CD4-positive, alpha-beta T cell treated with Interleukin-15 for 1 hour (primary cell): ENCODE measurements around the gene PBX1.
"Not testable (repeated sequence)": the region's sequence is repeated elsewhere in the genome, so short reads cannot be mapped to it uniquely, and the experiment has no call there.

ENCODE experiments used
- DNase-seq: peaks from one replicate; pipeline ENCODE4 v3.0.0-alpha.2; 2020

The PBX1 gene

GRCh38 chr1:164645921-164646320 lies 86.9 kb downstream of the PBX1 start:
- no peak for DNase-seq

GRCh38 chr1:164647211-164647610 lies 88.2 kb downstream of the PBX1 start:
- DNase-seq, result no peak

GRCh38 chr1:164648636-164649035 lies 89.7 kb downstream of the PBX1 start:
- DNase-seq, result no peak

- DNase-seq, result no peak
These were observed 90.2 kb downstream of the PBX1 start for GRCh38 chr1:164649146-164649545.

- DNase-seq, result no peak
These were observed 91.5 kb downstream of the PBX1 start for GRCh38 chr1:164650531-164650930.

GRCh38 chr1:164651351-164651951 lies 92.5 kb downstream of the PBX1 start:
- no peak for DNase-seq

GRCh38 chr1:164652969-164653368 lies 94.0 kb downstream of the PBX1 start:
- DNase-seq, result not testable (repeated sequence)

GRCh38 chr1:164653705-164654104 lies 94.7 kb downstream of the PBX1 start:
- DNase-seq, result no peak

- no peak for DNase-seq
These were observed 95.2 kb downstream of the PBX1 start for GRCh38 chr1:164654200-164654599.

GRCh38 chr1:164658864-164659263 lies 99.9 kb downstream of the PBX1 start:
- DNase-seq, result no peak

GRCh38 chr1:164659621-164660411 lies 100.8 kb downstream of the PBX1 start:
- no peak for DNase-seq

- no peak for DNase-seq
These were observed 101.4 kb downstream of the PBX1 start for GRCh38 chr1:164660412-164660772.

- DNase-seq, result no peak
These were observed 101.8 kb downstream of the PBX1 start for GRCh38 chr1:164660775-164661174.

GRCh38 chr1:164662462-164662861 lies 103.5 kb downstream of the PBX1 start:
- DNase-seq, result no peak

- no peak for DNase-seq
These were observed 104.0 kb downstream of the PBX1 start for GRCh38 chr1:164662955-164663354.

- DNase-seq, result no peak
These were observed 105.1 kb downstream of the PBX1 start for GRCh38 chr1:164664127-164664526.

GRCh38 chr1:164667001-164667400 lies 108.0 kb downstream of the PBX1 start:
- DNase-seq, result no peak

GRCh38 chr1:164667600-164667999 lies 108.6 kb downstream of the PBX1 start:
- DNase-seq, result no peak

GRCh38 chr1:164668491-164669400 lies 109.8 kb downstream of the PBX1 start:
- DNase-seq, result no peak

- DNase-seq, result no peak
These were observed 111.0 kb downstream of the PBX1 start for GRCh38 chr1:164670026-164670425.

GRCh38 chr1:164670786-164671185 lies 111.8 kb downstream of the PBX1 start:
- no peak for DNase-seq

GRCh38 chr1:164671323-164671965 lies 112.5 kb downstream of the PBX1 start:
- DNase-seq, result no peak

GRCh38 chr1:164671966-164672571 lies 113.1 kb downstream of the PBX1 start:
- DNase-seq, result no peak
